Right renal pelvis (tissue), 4 donors: ENCODE data around the gene TEF. TPM values are rescaled to one million over a fixed set of nuclear protein-coding genes. Genes with fewer than 3 reads are reported as not detected.
A peak's percentile ranks its signal among the peaks of the same experiment; 100 is the strongest.

Source experiments
- DNase-seq, 4 donors: peaks; one replicate each; pipeline ENCODE4 v3.0.0-alpha.2; 2013; ENCODE audit warnings: low read depth in 4 of 4, low spot score in 3 of 4, missing footprints in 1 of 4
- polyA plus RNA-seq, 4 donors: library from polyadenylated mRNA; unstranded; fragments of 120-200 nt; gene quantifications; one replicate each; pipeline ENCODE4 v1.2.1, GENCODE V29; 2013; ENCODE audit not compliant: insufficient read length in 4 of 4

TEF gene
- polyA plus RNA-seq: 10 to 100 TPM; 17.4 to 18.5 (median 18.3) TPM

GRCh38 chr22:41381329-41382097 lies at the start of gene TEF:
TEF (plus strand) TSS chr22:41381942; CDS start chr22:41382045, 103 bp downstream.
- DNase-seq: peak; percentile 95 to 97 (median 96)

GRCh38 chr22:41332217-41332939 lies 49.4 kb upstream of the TEF start:
- no peak for DNase-seq

GRCh38 chr22:41333806-41334205 lies 47.9 kb upstream of the TEF start:
- no peak for DNase-seq

- no peak for DNase-seq
Observed at GRCh38 chr22:41334215-41334614, 47.5 kb upstream of the TEF start.

GRCh38 chr22:41334951-41335635 lies 46.6 kb upstream of the TEF start:
- no peak for DNase-seq

- no peak for DNase-seq
Observed at GRCh38 chr22:41338614-41339212, 43.0 kb upstream of the TEF start.

- no peak for DNase-seq
Observed at GRCh38 chr22:41339823-41340222, 41.9 kb upstream of the TEF start.

- DNase-seq: no peak
Observed at GRCh38 chr22:41340357-41340756, 41.4 kb upstream of the TEF start.

GRCh38 chr22:41341012-41341411 lies 40.7 kb upstream of the TEF start:
- DNase-seq: no peak

- DNase-seq: no peak
Observed at GRCh38 chr22:41341990-41342389, 39.8 kb upstream of the TEF start.

GRCh38 chr22:41343300-41343699 lies 38.4 kb upstream of the TEF start:
- no peak for DNase-seq

GRCh38 chr22:41343717-41344116 lies 38.0 kb upstream of the TEF start:
- DNase-seq: no peak

- no peak for DNase-seq
Observed at GRCh38 chr22:41344189-41344788, 37.5 kb upstream of the TEF start.

- no peak for DNase-seq
Observed at GRCh38 chr22:41345807-41346335, 35.9 kb upstream of the TEF start.

GRCh38 chr22:41347066-41347859 lies 34.5 kb upstream of the TEF start:
- no peak for DNase-seq

GRCh38 chr22:41348964-41349484 lies 32.7 kb upstream of the TEF start:
- DNase-seq: no peak

- no peak for DNase-seq
Observed at GRCh38 chr22:41350087-41350486, 31.7 kb upstream of the TEF start.

GRCh38 chr22:41351011-41351410 lies 30.7 kb upstream of the TEF start:
- no peak for DNase-seq

GRCh38 chr22:41352058-41352457 lies 29.7 kb upstream of the TEF start:
- no peak for DNase-seq
